Endothelial cell of hepatic sinusoid (primary cell): ENCODE data around the gene ARRDC4.

Source experiments
- in situ Hi-C: cut with HindIII; loops from 2 replicates; pipeline ENCODE4 v1.10.0; 2017; ENCODE audit warnings: low sequenced_read_pairs

ARRDC4 gene

DNA sequence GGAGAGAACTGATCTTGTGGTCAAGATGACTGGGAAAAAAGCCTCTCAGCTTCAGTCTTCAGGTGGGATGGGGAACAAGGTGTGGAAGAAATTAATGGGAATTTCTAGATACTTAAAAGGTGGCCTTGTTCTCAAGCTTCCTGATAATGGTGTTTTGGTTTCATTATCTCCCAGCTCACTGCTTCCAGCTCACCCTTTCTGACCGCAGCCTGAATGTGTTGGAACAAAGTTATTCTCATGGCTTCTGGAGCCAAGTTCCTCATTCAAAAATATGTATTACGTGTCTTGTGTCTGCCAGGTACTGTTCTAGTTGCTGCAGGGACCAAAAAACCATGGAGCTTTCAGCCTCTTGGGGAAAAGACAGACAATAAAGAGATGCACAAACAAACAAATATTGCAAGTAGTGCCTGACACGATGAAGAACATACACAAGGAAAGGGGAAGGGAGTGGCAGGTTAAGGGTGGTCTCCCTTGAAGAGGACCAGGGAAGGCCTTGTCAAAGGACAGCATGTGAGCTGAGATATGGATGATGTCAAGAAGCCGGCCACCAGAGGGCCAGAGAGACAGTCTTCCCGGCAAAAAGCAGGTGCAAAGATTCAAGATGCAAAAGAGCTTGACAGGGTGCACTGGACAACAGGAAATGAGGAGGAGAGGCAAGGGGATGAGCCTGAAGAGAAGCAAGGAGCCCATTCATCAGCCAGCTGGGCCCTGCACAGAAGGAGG is 35.5 kb downstream of the ARRDC4 start:
- in situ Hi-C loops, result no loop called here

DNA sequence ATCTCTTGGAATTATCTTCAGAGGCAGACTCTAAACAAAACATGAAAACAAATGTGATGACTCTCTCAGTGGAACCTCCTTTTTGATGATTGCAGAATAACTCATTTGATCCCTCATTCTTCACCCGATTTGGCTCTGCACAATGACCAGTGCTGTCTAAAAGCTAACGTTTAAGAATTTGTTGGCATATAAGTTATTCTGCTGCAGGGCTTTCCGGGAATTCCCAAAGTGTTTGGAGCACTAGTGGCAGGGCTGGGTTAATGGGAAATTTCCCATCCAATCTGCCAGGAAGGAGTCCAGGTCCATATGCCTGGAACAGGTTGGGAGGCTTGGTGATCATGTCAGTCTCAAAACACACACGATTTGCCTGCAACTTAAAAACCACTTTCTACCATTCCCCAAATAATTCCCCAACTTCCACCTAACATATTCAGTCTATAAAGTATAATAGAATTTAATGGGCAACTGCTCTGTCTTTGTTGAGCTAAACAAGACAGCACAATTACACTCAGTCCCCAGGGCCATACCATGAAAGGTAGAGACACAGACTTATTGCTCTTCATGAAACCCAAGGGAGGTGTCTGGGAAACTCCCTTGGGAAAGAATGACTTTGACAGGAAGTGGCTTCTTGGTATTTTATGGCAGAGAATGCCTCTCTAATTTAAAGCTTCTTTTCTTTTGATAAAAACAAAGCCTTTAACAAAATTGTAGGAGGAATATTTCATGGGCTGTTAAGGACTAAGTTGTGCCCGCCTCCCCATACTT is 38.0 kb downstream of the ARRDC4 start:
- in situ Hi-C loops, result no loop called here

DNA sequence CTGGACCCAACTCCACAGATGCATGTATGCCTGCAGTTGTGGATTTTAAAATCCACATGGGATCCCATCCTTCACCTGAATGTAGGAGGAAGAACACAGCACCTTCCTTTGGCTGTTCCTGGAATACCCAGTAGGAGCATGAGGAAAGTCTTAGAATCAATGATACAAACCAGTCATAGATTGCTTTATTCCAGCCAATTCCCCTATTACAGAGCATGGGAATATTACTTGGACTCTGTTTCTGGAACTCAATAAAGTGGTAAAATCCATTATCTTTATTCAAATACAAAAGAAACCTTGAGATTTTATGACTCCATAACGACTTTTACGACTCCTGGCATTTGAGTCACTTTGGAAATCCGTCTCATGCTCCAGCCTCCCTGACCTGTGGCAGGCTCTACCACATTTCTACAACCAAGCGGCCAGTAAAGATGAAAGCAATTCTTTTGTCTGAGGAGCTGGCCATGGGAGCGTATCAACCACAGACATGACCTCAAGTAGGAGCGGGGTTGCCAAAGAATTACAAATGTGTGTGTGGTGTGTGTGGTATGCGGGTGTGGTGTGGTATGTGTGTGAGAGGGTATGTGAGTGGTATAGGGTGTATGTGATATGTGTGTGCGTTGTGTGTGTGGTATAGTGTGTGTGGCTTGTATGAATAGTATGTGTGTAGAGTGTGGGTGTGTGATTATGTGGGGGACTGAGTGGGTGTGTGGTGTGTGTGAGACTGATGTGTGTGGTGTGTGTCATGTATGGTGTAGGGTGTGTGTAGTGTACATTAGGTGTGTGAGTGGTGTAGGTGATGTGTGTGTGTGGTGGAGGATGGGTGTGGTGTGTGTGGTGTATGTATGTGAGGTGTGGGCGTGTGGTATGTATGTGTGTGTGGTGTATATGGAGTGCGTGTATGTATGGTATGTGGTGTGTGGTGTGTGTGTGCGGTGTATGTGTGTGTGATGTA is 40.0 kb downstream of the ARRDC4 start:
- in situ Hi-C loops, result no loop called here

DNA sequence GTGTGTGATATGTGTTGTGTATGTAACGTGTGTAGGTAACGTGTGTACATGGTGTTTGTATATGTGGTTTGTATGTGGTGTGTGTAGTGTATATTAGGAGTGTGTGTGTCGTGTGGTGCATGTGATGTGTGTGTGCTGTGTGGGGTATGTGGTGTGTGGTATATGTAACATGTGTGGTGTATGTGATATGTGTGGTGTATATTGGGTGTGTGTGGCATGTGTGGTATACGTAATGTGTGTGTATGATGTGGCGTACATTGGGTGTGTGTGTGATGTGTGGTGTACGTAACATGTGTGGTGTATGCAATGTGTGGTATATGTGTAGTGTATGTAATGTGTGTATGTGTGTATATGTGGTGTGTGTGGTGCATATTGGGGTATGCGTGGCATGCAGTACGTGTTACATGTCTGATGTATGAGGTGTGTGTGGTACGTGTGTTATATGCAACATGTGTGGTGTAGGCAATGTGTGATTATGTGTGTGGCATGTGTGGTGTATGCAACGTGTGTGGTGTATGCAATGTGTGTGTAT is 41.2 kb downstream of the ARRDC4 start:
- in situ Hi-C loops, result no loop called here

DNA sequence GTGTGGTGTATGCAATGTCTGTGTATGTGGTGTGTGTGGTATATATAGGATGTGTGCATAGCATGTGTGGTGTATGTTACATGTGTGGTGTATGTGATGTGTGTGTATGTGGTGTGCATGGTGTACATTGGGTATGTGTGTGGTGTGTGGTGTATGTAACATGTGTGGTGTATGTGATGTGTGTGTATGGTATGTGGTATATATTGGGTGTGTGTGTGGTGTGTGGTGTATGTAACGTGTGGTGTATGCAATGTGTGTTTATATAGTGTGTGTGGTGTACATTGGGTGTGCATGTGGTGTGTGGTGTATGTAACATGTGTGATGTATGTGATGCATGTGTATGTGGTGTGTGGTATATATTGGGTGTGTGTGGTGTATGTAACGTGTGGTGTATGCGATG is 41.9 kb downstream of the ARRDC4 start:
- in situ Hi-C loops, result no loop called here

DNA sequence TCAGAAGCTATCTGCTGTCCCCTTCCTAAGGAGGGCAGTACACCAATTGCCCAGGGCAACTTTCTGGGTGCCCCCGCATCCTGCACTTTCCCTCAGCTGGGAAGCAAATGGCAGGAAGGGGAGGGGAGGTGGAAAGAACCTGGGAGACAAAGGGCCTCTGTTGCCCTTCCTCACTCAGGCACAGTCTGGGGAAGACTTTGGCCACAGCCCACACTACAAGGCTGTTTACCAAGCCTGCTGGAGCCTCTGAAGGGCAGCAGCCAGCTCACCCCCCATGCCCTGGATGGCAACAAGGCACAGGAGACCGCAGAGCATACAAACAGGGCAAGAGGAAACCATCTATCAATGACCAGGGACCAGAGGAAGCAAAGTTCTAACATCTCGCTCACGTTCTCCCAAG is 42.4 kb downstream of the ARRDC4 start:
- in situ Hi-C loops, result no loop called here

DNA sequence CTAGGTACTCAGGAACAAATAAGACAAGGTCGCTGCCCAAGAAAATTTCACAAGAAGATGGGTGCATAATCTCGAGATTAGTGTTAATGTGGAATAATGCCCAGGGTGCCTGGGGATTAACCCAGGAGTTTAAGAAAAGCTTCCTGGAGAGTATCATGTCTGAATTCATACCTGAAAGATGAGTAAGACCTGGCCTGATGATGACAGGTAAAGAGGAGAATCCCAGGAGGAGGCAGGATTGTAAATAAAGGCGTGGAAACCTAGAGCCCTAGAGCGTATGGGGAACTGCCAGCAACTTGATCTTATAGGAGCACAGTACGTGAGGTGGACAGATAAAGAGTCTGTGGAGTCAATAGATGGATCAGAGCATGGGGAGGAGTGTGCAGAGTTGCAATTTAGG is 43.0 kb downstream of the ARRDC4 start:
- in situ Hi-C loops, result no loop called here

DNA sequence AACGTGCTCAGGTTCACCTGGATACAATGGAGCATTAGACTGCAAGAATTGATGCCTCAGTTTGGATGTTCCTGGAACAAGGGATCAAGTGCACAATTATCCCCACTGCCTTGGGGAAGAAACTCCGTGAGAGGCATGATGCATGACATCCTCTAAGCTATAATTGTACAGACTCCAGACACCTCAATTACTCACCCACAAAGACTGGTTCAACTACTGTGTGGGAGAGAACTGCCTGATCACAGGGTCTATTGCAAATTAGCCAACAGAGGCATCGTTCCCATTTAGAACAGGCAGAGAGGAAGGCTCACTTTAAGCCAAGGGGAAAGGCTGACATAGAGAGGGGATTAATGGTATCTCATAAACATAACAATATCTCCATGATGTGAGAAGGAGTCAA is 43.5 kb downstream of the ARRDC4 start:
- in situ Hi-C loops, result no loop called here

DNA sequence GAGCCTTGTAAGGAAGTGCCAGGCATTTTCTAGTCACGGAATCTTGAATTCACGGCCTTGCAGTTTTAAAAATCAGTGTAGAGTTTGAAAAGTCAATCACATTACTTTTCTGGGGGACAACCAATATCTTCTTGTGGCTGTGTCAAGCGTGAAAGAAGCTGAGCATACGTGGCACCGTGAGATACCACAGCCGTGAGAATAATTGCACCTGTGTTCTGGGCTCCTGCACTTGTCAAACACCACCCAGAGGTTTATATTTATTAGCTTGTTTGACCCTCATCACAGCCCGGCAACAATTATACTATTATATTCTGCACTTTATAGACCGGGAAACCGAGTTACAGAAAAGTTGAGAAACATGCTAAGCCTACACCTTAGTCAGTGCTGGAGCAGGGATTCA is 45.2 kb downstream of the ARRDC4 start:
- in situ Hi-C loops, result no loop called here

DNA sequence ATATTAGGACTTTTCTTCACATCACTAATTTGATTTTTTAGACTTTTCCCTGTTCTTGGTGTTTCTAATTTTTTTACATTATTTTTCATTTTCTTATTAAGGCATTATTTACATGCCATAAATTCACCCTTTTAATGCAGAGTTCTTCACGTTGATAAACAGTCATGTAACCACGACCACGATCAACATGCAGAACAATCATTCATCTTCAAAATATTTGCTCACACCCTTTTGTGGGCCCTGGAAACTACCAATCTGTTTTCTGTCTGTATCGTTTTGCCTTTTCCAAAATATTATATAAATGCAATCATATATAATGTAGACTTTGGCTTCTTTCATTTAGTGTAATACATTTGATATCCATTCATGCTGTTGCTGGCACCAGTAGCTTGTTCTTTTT is 48.7 kb downstream of the ARRDC4 start:
- in situ Hi-C loops, result no loop called here

DNA sequence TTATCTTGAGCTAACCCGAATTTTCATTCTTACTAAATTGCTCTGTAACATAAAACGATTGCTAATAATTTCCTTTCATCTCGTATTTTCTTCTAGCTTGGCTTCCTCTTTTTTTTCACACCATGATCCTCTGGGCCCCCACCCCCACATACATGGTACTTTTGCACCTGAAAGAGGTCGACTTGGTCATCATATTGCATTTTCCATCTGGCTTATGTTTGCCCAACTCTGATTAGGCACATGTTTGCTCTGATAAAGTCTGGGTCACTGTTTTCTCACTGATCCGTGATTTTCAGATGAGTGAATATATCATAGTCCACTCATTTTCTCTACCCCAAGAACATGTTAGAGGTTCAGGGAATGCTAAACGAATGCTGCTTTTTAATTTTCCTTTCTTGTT is 49.5 kb downstream of the ARRDC4 start:
- in situ Hi-C loops, result no loop called here

DNA sequence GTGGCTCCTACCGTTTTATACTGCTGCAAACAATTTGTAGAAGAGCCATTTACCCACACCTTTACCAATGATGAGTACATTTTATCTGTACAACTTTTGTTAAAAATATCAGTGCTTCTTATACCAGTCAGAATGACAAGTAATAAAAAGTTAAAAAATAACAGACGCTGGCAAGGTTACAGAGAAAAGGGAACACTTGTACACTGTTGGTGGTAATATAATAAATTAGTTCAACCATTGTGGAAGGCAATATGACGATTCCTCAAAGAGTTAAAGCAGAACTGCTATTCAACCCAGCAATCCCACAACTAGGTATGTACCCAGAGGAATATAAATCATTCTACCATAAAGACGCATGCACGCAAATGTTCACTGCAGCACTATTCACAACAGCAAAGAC is 51.9 kb downstream of the ARRDC4 start:
- in situ Hi-C loops, result no loop called here

DNA sequence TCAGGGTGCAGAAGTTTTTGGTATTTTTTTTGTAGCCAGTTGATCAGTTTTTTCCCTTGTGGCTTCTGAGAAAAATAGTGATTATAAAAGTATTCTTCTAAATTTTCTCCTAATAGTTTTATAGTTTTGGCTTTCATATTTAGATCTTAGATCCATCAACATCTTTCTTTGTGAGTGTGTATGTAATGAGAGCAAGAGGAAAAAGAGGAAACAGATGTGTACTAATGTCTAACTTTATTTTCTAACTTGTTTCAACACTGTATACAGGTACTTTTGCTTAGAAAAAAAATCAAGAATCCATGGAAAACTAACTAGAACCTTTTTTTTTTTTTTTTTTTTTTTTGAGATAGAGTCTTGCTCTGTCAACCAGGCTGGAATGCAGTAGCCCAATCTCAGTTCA is 53.1 kb downstream of the ARRDC4 start:
- in situ Hi-C loops, result no loop called here

DNA sequence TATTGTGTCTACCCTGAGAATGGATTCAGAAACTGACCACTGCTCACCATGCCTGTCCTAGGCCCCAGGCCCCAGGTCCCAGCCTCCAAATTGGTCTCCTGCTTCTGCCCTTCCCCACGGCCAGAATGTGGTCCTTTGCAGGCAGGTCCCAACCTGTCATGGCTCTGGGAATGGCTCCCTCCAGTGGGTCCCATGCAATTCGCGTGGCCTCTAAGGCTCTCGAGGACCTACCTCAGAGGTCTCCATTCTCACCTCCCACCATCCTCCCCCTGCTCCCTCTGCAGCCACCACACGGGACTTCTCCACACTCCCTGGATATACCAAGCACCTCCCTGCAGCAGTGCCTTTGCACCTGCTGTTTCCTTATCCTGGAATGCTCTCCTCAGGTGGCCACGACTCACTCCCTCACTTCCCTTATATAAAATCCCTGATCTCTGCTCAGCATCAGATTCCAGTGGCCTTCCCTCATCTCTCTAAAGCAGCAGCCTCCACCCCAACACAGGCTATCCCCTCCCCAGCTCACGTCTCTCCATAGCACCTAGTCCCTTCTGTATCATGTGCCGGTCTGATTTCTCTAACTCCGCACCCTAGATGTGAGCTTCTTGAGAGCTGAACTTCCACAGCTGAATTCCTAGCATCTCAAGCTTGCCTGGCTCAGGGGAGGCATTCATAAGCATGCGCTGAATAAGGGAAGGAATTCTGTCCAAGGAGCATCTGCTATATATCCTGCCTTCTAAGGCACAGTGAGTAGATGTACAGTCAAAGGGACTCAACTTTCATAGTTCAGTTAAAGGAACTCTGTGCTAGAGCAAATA is 56.9 kb downstream of the ARRDC4 start:
- in situ Hi-C loops, result loop anchor here (5.0 kb wide), 2 partner anchors 90 to 95 kb away; no protein-coding TSS in a partner anchor

DNA sequence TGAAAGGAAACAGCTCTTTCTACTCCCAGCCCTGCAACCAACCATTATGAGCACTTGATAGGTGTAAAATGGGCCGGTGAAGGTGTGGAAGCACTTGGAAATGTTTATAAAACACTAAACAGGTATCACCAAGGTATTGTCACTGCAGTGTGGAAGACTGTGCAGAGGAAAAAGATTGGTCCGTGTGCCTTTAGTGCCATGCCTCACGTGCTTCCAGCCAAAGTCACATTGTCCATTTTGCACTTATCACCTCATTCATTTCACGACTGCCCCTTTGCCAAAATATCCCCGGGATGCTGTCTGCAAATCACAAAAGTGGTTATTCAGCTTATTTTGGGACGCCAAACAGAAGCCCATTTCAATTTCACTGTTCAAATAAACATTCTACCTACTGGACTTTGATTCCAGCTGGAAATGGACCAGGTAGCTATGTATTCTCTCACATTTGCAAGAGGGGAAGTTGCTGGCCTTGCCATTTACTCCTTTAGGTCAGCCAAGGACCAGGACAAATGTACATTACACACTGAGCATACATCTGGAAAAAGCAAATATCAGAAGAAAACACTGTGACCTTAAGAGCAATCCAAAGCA is 58.4 kb downstream of the ARRDC4 start:
- in situ Hi-C loops, result loop anchor here (5.0 kb wide), 2 partner anchors 92 to 93 kb away; no protein-coding TSS in a partner anchor
